Endothelial cell of umbilical vein (primary cell): ENCODE data around the gene SOAT1.

Source experiments
- EZH2 ChIP-seq: IDR thresholded peaks from 2 replicates; pipeline ENCODE4 v1.6.1; 2012; ENCODE audit warnings: borderline replicate concordance, low read depth, mild to moderate bottlenecking, moderate library complexity, low read length, inconsistent platforms; ENCODE audit not compliant: severe bottlenecking
- JUN ChIP-seq: IDR thresholded peaks from 2 replicates; pipeline ENCODE4 v1.6.1; 2011; ENCODE audit warnings: borderline replicate concordance, low read depth; ENCODE audit not compliant: insufficient read length, insufficient read depth
- POLR2A ChIP-seq: IDR thresholded peaks from 2 replicates; pipeline ENCODE4 v1.6.1; 2012; ENCODE audit warnings: low read depth, mild to moderate bottlenecking, control low read depth, low read length
- TF ChIP-seq, protein P1 (sequence below), 2 donors: IDR thresholded peaks; 1 replicate in 1 of 2; 2 replicates in 1 of 2; pipeline ENCODE4 v1.5.1; 2011; ENCODE audit warnings: low read length in 2 of 2, mild to moderate bottlenecking in 2 of 2, moderate library complexity in 2 of 2, control low read depth in 1 of 2, inconsistent platforms in 1 of 2, low read depth in 1 of 2; ENCODE audit not compliant: insufficient read depth in 1 of 2; ENCODE audit errors: extremely low read depth in 1 of 2

DNA sequence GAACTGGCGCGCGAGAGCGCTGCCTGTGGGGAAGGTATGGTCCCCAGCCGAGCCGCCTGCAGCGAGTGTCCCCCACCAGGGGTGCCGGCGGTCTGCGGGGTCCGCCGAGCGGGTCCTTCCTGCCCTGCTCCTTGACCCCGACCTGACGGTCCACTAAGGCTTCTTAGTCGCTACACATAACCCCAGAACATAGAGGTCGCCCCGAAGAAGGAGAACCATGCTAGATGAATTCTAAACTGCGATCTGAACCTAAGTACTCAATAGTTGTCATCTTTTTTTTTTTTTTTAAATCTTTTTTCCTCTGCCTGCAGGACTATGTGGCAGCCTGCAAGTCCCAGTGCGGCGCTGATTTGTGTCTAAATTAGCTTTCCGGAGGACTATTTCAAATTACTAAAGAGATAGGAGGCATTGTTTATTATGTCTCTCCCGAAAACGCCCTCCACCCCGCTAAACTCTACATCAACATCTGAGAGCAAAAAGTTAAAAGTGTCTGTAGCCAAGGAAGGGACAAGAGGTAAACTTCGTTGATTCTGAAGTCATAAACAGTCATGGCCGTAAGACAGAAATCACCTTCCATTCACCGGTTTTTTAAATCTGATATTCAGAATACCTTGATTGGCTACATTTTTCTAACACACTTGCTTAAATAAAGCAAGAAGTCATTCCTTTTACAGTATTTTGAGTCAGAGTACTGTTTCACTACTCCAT, 72.7 kb downstream of the SOAT1 start:
- TF ChIP-seq, protein P1, sequence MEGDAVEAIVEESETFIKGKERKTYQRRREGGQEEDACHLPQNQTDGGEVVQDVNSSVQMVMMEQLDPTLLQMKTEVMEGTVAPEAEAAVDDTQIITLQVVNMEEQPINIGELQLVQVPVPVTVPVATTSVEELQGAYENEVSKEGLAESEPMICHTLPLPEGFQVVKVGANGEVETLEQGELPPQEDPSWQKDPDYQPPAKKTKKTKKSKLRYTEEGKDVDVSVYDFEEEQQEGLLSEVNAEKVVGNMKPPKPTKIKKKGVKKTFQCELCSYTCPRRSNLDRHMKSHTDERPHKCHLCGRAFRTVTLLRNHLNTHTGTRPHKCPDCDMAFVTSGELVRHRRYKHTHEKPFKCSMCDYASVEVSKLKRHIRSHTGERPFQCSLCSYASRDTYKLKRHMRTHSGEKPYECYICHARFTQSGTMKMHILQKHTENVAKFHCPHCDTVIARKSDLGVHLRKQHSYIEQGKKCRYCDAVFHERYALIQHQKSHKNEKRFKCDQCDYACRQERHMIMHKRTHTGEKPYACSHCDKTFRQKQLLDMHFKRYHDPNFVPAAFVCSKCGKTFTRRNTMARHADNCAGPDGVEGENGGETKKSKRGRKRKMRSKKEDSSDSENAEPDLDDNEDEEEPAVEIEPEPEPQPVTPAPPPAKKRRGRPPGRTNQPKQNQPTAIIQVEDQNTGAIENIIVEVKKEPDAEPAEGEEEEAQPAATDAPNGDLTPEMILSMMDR (IDR thresholded peaks at IDR 0.05; ENCODE audit: extremely low read depth in 1 of 2, insufficient read depth in 1 of 2, low read depth in 1 of 2, low read length in 2 of 2), result no peak
- TF ChIP-seq POLR2A (no peak), EZH2 (no peak), JUN (no peak)
